ACHN (cell line): ENCODE measurements around the gene IL21R.
"Not testable (repeated sequence)": the region's sequence is repeated elsewhere in the genome, so short reads cannot be mapped to it uniquely, and the experiment has no call there.

ENCODE experiments used
- DNase-seq: peaks from one replicate; pipeline ENCODE4 v3.0.0-alpha.2; 2015
- in situ Hi-C: cut with HindIII; loops from 2 replicates; pipeline ENCODE4 v1.10.0; 2017; ENCODE audit warnings: low sequenced_read_pairs, low pct_ligation_motif_present, low pct_unique_long_range_greater_than_20kb

Gene IL21R

DNA sequence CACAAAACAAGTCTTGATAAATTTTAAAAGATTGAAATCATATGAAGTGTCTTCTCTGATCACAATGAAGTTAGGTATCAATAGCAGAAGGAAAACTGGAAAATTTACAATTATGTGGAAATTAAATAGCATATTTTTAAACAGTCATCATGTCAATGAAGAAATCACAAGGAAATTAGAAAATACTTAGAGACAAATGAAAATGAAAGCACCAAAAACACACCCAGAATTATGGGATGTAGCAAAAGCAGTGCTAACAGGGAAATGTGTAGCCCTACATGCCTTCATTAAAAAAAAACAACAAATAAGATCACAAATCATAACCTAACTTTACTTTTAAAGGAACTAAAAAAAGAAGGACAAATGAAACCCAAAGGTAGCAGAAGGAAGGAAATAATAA is 7.5 kb upstream of the IL21R start:
- no peak for DNase-seq
- in situ Hi-C loops, result loop anchor here (25.0 kb wide), 1 partner anchor 232 kb away; no protein-coding TSS in a partner anchor

DNA sequence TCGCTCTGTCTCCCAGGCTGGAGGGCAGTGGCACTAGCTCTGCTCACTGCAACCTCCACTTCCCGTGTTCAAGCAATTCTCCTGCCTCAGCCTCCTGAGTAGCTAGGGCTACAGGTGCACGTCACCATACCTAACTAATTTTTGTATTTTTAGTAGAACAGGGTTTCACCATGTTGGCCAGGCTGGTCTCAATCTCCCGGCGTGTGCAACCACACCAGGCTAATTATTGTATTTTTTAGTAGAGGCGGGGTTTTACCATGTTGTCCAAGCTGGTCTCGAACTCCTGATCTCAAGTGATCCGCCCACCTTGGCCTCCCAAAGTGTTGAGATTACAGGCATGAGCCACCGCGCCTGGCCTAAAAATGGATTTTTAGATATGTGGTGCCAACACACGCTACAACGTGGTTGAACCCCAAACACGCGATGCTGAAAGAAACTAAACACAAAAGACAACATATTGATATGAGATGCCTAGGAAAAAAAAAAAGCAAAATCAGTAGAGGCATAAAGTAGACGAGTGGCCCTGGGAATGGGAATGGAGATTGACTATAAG is 3.6 kb upstream of the IL21R start:
- in situ Hi-C loops, result loop anchor here (25.0 kb wide), 1 partner anchor 236 kb away; no protein-coding TSS in a partner anchor
- not testable (repeated sequence) for DNase-seq

DNA sequence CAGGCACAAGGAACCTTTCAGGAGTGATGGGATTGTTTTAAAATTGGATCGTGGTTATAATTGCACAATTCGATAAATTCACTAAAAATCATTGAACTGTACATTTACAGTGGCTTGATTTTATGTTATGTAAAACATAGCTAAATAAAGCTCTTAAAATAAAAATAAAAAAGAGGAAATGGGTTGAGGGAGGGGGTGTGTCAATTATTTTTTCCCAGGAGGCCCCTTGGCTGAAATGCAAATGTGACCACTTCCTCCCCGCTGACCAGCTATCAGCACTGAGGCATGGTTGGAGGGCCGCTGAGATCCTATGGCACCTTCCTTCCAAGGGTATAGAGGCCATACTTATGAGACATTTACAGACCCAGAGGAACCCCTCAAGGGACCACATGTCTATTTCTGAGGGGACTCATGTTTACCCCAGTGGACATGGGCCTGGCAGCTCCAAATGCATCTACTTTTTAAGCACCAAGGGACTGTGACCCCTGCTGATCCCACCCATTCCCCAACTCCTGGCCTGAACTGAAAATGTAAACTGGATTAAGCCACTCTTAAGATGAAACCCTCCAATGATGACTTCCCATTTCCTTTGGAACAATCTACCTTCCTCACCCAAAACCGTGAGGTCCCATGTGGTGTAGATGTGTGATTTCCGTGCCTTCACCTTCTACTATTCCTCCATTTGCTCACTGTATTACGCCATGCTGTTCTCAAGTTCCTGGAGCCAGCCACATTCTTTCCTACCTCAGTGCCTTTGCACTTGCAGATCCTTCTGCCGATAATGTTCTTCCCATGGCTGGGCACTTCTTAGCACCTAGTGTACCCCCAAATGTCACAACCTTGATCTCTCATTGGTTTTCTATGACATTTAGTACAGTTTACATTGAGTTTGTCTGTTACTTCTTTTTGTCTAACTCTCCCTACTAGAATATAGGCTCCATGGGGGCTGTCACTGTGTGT is 2.8 kb upstream of the IL21R start:
- DNase-seq, result no peak
- in situ Hi-C loops, result loop anchor here (25.0 kb wide), 1 partner anchor 237 kb away; no protein-coding TSS in a partner anchor

DNA sequence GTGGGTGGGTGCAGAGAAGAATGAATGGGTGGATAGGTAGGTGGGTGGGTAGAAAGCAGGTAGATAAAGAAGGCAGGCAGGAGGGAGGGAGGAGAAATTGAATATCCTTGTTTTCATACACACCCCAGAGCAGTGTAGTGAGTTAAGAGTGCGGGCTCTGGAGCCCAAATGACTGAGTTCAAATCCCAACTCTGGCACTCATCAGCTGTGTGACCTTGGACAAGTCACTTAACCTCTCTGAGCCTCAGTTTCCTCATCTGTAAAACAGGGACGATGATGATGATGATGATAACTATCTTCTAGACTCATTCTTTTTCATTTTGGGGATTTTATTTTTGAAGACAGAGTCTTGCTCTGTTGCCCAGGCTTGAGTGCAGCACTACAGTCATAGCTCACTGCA is 2.0 kb upstream of the IL21R start:
- no peak for DNase-seq
- in situ Hi-C loops, result loop anchor here (25.0 kb wide), 1 partner anchor 238 kb away; no protein-coding TSS in a partner anchor

DNA sequence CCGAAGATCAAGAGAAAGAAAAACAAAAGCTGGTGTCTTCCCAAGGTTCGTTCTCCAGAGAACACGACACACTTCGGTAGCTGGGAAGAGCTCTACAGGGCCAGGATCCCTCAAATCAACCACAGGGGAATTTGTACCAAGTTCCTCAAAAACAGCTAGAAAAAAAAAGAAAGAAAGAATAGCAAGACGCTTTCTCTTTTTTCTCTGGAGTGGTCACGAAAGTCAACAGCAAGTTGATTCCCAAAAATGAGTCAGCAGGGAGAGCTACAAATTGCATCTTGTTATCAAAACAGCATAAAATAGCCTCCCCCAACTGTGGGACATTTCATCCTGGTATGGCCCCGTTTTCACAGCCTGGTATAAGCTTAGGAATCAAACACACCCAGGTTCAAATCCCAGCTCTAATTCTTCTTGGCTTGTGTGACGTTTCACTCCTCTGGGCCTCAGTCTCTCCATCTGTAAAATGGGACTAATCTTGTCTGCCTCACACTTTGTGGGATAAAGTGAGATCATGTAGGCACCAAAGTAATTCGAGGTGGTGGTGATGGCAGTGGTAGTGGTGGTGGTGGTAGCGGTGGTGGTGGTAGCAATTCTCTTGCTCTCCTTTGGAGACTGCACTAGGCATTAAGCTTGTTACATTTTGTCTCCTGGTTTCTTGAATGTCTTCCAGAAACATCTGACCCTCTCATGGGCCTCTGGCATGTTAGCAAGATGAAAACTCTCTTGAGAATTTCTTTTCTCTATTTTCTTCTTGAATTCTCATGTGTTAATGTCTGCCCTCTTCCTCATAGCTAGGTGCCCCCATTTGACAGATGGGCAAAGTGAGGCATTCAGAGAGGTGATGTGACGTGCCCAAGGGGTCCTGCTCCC is 988 bp upstream of the IL21R start:
- no peak for DNase-seq
- in situ Hi-C loops, result no loop called here

DNA sequence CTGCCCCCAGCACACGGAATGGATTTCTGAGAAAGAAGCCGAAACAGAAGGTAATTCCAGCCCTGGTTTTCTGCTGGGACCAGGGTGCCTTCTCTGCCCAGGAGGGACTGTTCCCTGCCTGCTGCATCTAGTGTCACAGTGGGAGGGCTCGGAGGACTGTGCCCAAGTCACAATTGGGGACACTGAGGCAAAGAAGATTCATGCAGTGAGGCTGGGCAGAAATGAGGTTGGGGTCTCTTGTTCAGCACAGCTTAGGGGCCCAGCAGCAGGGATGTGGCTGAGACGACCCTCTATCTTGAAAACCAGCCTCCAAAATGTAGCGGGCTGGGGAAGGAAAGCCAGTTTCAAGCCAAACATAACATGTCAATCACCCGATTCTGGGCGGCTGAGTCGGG is 592 bp downstream of the IL21R start:
- no peak for DNase-seq
- in situ Hi-C loops, result no loop called here

DNA sequence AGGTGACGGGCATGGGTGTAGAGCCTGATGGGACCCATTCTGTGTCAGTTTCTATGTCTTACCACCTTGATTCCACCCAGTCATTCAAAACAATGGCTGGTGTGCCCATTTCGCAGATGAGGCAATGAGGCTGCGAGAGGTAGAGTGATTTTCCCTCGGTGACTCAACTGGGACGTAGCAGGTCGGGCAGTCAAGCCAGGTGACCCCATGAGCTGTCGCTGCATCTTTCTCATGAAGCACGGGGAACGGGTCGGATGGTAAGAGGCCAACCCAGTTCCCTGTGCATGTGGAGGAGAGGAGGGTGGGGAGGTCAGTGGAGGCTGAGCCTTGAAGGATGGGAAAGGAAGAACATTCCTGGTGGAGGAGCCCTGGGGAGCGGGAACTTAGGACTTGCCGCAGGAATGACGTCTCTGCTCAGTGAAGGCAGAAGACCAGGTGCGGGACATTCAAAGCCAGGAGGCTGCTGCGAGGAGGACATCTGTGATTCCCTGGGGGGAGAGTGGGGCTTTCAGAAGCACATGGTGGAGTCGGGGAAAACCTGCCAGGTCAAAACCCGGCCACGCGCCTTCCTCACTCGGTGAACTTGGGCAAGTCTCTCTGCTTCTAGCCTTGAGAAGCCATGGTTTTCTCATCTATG is 1.1 kb downstream of the IL21R start:
- in situ Hi-C loops, result no loop called here
- DNase-seq, result no peak

DNA sequence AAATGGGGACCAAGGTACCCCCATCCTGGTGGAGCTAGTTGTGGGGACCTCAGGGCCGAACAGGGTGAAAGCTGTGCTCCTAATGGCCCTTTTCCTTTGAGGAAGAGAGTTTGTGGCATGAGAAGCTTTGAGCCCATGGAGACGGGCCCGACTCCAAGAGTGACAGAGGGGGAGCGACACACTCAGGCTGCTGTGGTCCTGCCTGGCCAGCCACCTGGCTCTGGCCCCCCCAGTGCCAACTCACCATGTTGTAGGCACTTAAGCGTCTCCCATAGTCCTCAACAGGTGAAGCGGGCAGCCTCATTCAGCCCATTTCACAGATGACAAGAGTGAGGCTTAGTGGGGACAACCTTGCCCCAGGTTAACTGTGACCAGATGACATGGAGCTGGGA is 1.6 kb downstream of the IL21R start:
- in situ Hi-C loops, result no loop called here
- DNase-seq, result no peak

DNA sequence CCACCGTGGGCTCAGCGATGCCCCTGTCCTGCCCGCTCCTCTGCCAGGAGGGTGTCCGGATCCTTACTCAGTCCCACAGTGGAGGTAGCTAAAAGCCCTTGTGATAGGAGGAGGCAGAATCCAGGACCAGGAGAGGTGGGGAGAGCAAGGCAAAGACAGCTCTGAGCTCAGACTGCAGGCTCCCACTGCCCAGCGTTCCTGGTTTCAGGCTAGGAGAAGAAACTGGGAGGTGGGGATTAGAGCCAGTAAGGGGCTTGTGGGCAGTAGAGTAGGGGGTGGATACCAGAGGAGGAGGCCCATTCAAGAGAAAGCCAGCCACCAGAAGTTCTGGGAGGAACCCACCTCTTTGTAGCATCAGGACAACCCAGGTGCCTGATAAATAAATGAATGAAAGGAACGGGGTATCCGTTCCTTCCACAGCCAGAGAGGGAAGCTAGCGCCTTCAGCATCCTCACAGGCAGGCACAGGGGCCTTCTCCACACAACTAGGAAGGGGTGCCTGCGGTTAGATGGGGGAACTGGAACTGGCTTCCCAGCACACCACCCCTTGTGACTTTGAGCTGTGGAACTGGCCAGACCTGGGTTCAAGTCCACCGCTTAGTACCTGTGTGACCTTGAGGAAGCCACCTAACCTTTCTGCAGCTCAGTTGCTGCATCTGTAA is 2.3 kb downstream of the IL21R start:
- no peak for DNase-seq
- in situ Hi-C loops, result no loop called here

DNA sequence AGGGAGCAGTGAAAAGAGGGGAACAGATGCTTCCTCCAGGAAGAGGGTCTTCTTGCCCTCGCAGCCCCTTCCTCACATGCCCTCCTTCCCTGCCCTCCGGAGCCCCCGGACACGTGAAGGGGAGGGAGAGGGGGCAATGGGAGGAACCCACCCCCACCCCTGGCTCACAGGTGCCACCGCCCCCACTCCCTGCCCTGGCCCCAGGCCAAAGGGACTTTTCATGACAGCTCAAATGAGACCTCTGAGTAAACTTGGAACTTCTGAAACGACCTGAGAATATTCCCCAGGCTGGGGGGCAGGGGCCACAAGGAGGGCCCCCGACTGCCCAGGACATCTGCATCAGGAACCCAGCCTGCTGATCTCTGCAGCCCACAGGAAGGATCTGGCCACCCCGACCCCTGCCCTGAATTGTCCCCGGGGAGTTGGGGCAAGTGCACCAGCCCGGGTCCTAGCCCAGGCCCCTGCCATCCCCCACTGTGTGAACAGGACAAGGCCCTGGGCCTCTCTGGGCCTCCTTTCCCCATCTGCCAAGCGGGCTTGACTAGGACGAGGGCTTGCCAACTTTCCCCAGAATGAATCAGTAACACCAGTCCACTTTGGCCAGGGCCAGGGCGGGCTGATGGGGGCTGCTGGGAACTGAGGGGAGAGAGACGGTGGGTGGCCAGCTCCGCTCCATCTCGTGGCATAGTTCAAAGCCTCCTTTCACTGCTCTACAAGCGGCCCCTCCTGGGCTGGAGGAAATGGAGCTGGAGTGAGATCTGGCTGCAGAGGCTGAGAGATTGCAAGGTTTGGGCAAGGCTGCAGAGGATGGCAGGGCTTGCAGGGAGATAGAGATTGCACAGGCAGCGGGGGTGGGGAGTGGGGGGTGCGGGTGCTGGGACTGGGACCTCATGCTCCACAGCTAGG is 3.8 kb downstream of the IL21R start:
- in situ Hi-C loops, result no loop called here
- DNase-seq, result no peak

DNA sequence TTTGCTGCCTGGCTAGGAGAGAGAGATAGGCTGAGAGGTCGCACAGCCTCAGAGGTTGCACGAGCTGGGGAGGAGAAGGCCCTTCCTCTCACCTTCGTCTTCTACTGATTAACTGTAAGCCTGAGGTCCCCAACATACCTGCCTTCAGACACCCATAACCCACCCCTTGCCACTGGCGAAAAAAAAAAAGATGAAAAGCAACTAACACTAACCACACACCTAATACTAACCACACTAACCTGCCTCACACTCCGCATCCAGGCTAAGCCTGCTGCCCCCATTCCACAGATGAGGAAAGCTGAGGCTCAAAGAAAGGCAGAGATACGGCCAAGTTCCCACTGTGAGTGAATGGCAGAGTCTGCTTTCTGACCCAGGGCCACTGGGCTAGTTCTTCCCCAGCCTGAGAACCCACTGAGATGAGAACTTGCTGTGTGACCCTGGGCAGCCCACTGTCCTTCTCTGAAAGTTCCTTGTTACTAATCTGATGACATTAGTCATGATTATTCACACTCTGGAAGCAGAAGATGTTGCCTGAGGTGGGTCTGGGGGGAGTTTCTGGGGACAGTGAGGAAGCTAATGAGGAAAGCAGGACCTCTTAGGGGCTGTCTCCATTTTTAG is 4.6 kb downstream of the IL21R start:
- no peak for DNase-seq
- in situ Hi-C loops, result no loop called here

DNA sequence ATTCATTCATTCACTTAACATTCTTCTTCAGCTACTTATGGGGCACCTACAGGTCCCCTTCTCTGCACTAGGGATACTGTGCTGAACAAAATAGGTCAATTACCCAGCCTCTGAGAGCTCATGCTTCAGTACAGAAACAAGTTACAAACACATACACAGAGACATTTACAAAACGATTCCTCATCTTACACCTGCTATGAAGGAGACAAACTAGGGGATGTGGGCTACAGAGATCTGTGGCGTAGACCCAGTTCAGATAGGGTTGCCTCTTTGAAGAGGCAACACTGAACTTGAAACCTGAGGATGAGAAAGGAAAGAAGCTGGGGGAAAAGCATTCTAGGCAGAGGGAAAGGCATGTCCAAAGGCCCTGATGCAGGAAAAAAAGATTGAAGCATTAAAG is 5.2 kb downstream of the IL21R start:
- in situ Hi-C loops, result no loop called here
- no peak for DNase-seq

DNA sequence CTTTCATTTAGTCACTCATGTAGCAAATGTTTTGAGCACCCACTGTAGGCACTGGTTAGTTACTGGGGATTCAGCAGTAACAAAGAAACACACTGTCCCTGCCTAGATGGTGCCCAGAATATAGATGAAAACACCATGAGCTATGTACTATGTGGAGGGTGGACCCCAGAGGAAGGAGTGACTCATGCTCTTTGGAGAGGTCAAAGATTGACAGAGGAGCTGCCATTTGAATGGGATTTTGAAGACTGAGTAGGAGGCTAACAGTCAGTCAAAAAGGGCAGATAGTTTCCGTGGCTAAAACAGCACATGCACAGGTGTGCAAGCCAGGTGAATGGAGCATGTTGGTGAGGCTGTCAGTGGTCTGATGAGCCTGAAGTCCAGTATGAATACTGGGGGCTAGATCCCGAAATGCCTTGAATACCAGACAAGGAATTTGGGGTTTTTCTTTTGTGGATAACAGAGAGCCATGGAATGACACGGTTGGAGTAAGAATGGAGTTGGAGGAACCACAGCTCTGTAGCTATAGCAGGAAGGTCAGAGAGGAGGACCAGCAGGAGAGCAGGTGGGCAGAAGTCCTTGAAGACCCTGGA is 6.1 kb downstream of the IL21R start:
- peak; percentile 48 for DNase-seq
- in situ Hi-C loops, result no loop called here

DNA sequence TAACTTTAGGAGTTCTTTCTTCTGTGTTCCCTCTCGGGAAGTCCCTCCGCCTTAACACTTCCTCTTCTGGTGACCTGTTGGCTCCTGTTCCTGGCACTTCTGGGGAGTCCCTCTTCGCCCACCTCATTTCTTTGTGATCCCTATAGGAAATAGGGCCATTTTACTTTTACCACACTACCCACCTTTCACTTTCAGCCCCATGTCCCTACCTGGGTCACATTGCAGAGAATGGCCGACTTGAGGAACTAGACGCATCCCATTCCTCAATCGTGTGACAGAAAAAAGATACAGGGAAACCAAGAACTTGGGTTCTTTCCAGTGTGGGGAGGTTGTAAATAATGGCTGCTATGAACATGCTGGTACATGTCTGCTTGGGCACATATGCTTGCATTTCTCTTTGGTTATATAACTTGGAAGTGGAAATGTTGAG is 6.6 kb downstream of the IL21R start:
- in situ Hi-C loops, result no loop called here
- no peak for DNase-seq

DNA sequence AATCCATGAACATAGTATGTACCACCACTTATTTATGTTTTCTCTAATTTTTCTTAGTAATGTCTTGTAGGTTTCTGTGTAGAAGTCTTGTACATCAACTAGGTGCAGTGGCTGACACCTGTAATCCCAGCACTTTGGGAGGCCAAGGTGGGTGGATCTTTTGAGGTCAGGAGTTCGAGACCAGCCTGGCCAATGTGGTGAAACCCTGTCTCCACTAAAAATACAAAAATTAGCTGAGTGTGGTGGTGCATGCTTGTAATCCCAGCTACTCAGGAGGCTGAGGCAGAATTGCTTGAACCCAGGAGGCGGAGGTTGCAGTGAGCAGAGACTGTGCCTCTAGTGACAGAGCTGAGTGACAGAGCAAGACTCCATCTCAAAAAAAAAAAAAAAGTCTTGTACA is 8.0 kb downstream of the IL21R start:
- in situ Hi-C loops, result not testable (repeated sequence)

DNA sequence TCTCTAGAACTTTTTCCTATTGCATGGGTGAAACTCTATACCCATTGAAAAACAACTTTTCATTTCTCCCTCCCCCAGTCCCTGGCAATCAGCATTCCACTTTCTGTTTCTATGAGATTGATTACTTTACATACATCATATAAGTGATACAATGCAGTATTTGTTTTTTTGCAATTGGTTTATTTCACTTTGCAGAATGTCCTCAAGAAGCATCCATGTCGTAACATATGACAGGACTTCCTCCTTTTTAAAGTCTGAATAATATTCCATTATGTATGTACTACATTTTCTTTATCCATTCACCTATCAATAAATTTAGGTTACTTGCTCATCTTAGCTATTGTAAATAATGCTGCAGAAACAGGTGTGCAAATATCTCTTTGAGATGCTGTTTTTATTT is 8.8 kb downstream of the IL21R start:
- DNase-seq, result no peak
- in situ Hi-C loops, result no loop called here

More for the DNA sequence above, 8.0 kb downstream of the IL21R start:
- DNase-seq, result not testable (repeated sequence)
